GM19372 (cell line): ENCODE results near the gene BCAS3.

ENCODE experiments used
- ATAC-seq: cut with Tn5 transposase; IDR thresholded peaks from one replicate; pipeline ENCODE4 v1.9.1; 2021; ENCODE audit warnings: mild to moderate bottlenecking, low read depth, moderate library complexity; ENCODE audit not compliant: unreplicated experiment

BCAS3 gene

DNA sequence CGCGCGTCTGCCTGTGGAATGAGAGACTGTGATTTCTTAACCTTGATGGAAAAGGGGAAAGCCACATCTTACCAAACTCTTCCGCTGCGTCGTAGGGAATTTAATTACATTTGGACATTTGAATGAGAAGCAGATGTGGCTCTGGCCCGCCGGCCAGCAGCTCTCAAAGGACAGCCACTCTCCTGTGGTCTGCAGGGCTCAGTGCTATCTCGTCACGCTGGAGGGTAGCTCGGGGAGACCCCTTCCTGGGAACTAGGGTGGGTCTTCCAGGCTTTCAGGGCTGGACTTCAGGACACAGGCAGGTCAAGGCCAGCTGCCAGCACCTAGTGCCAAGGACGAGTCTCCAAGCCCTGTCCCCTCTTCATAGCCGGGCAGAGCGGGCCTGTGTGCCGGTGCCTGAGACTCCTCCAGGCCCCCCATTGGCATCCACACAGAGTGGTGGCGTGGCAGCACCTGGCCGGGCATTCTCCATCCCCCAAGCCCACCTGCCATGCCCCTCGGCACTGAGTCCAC lies 706.1 kb downstream of the BCAS3 start:
- ATAC-seq: no peak

DNA sequence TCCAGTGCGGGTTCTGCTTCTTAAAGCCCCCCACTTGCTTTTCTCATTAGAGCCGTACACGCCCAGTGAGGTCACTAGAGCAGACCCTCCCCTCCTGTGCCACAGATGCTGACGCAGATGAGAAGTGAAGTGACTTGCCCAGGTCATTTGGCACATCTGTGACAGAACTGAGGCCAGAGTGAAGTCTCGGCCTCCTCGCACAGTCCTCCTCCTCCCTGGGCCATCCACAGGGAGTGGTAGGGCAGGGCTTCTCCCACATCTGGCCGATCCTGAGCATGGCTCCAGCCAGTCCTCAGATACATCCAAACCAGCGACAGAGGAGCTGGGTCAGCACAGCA lies 706.7 kb downstream of the BCAS3 start:
- no peak for ATAC-seq

DNA sequence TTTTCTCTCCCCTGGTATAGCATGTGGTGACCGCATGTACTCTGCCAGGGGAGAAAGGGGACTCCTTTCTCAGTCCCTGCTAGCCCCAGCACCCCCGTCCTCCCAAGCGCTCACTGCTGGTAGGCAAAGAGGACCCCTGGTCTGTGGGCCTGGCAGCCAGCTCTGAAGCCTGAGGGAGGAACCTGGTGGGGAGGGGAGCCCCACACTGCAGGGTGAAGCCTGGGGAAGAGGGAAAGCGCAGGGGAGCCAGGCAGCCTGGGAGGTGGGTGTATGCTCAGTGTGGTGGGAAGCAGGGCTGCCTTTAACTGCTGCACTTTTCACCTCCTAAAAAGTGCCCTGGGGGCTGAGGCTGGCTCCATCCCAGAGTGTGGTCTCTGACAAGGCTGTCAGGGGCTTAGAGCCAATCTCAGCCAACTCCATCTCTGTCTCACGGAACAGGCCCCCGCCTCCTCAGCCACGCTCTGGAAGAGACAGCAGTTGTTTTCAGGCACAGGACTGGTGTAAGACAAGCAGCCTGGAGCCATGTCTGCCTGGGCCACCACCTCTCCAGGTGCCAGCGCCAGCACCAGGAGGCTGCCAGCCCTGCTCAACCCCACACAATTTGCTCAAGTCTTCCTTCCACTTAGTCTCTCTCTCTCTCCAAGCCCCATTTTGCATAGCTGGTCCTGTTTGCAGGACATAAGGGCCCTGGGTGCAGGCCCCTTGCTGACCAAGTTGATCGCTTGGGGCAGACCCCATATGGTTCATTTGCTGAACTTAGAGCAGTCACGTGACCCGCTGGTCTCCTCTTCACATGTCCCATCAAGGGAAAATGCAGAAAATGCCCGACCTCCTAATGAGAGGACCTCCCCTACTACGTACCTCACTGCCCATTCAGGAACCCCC lies 707.3 kb downstream of the BCAS3 start:
- no peak for ATAC-seq

DNA sequence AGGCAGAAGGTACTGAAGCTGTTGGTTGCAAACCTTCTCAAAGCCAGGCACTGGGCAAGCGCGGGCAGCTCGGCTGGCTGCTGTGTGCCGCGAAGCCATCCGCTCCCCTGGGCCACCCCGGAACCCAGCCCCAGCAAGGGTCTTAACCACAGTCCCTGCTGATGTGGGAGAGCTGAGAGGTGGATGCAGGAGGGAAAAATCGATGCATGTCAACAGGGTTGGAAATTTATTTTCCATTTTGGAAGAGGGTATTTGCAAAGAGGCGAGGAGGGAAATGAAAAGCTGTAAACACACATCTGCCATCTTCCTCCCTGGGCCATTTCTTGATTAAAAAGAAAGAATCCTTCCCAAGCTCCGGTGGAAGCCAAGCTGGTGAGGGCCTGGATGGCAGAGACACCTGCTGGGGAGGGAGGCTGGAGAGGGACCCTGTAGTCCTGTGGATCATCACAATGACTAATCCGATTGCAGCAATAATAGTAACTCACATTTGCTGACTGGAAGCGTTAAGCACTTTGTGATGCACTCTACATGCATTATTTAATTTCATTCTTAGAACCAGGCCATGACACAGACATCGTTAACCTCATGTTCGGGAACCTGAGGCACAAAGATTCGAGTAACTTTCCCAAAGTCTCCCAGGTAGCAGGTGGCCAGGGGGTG lies 708.1 kb downstream of the BCAS3 start:
- ATAC-seq: no peak

DNA sequence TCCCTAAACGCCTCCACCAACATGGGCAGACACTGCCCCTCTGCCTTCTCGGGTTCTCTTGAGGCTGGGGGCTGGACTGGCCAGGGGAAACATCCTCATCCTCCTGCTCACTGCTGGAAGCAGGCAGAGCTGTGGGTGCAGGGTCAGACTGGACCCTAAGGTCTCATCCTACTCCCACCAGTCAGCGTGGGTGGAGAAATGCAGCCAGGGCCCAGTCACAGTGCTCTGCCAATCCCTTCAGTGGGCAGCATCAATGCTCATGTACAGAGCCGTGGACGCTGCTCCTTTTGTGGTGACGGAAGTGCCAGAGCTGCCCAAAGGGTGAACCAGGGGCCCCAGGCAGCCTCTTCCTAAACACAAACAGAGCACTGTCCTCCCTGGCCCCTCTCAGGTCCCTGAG lies 708.6 kb downstream of the BCAS3 start:
- no peak for ATAC-seq

DNA sequence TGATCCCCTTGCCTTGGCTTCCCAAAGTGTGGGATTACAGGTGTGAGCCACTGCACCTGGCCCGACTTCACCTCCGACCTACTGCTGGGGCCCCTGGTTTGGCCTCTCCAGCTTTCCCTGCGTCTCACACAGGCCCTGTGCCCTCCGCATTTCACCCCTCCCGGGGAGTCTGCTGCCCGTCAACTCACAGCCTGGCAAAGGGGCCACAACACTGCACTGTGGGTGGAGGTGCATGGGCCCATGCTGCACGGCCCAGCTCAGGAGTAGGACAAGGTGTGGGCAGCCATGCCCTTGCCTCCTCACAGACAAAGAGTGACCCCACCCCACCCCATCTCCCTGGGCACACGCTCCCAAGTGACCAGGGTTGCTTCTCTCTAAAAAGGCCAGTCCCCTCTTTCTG lies 709.4 kb downstream of the BCAS3 start:
- ATAC-seq: no peak

DNA sequence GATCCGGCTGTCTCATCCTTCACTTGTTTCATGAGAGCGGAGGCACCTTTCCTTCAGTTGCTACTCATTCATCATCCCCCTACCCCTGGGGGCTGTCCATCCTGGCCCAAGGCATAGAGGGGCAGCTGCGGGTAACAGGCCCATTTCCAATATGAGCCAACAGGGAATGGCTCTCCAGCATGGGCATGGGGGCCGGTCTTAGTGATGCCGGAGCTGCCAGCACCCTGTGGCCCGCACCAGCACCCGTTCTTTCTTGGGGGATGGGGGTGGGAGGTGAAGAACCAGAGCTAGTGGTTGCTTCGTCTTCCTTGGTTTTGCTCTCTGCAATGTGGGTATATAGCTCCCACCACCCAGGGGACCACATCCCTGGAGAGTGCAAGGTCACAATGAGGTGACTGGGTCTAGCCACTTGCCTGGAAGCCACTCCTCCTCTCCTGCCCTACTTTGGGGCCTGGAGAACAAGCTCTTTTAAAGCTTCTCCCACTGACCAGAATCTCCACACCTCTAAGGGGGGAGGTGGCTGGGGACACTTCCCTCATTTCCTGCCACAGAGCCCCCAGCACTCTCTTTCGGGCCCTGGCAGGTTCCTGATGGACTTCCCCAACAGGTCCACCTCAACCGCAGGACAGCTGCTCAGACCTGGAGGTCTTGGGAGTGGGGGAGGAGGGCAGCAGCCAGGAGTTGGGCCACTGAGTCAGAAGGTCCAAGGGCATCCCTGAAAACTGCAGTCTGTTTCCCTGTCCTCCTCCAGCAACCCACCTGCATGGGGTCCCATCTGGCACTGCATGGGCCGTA lies 710.1 kb downstream of the BCAS3 start:
- no peak for ATAC-seq

DNA sequence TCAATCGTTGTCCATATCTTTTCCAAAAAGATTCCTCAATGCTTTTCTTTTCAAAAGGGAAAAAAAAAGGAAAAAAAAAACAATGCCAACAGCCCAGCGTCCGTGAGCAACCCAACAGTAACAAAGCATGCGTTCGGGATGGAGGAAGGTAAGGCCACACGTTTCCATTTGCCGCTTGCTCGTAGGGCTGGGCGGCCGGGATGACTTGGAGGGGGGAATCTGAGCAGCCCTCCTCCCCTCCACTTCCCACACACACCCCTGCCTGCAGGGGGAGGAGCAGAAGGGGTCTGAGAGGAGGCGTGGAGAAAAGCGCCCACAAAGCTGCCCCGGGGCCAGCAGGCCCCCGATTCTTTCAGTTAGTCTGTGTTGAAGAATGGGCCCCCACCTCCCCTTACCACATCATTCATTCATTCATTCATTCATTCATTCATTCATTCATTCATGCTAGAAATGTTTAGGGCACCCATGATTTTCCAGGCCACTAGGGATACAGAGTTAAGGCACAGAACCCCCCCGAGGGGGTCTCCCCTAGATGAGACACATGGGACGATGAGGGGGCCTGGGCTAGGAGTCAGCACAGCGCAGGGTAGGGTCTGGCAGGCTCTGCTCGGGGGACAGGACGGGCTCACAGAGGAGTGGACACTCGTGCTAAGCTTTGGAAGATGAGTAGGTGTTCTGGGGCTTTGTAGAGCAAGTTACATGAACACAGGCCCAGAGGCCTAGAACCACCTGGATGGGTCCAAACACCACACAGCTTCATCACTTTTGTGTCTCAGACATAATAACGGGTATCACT lies 711.1 kb downstream of the BCAS3 start:
- ATAC-seq: no peak

DNA sequence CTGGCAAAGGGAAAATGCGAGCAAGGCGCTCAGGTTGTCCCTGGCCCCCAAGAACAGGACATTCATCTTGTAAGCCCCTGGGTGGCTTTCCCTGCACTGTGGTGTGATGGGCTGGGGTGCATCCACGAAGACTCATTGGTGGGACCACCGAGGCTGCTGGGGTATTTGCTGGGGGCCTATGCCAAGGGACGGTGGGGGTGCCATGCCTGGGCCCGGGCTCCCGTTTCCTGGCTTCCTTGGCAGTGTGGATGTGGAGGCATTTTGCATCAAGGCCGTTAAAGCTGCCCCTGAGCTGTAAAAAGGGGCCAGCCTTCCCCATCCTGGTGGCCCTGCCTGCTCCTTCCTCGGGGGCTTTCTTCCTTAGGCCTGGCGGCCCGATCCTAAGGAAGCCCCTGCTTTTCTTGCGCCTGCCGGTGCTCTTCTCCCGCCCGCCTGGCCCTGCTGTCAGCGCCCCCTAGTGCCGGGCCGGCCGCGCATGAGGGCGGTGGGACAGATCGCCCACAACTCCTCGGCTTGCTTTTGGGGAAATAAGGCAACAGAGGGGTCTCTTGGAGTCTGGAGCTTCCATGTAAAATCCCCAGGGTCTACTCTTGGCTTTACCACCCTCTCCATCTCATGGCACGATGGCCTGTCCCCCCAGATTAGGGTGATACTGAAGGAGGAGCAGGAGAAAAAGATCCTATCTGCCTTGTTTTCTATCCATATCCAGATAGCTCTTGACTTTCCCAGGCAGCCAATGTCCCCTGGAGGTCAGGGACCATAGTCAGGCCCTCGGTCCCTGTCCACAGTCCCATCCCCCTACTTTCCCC lies 712.2 kb downstream of the BCAS3 start:
- ATAC-seq: no peak

DNA sequence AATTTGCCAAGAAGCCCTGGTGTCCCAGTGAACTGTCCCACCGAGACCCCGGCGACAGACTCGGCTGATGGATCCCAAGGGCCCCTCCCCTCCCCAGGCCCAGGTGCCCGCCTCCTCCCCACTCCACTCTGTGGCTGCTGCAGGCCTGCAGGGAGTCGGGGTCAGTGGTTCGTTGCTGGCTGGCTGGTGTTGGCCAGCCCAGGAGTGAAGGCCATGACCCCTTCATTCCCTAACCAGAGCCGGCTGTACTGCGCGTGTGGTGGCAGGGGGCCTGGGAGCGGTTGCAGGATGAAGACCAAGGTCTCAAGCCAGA lies 712.8 kb downstream of the BCAS3 start:
- ATAC-seq: no peak

DNA sequence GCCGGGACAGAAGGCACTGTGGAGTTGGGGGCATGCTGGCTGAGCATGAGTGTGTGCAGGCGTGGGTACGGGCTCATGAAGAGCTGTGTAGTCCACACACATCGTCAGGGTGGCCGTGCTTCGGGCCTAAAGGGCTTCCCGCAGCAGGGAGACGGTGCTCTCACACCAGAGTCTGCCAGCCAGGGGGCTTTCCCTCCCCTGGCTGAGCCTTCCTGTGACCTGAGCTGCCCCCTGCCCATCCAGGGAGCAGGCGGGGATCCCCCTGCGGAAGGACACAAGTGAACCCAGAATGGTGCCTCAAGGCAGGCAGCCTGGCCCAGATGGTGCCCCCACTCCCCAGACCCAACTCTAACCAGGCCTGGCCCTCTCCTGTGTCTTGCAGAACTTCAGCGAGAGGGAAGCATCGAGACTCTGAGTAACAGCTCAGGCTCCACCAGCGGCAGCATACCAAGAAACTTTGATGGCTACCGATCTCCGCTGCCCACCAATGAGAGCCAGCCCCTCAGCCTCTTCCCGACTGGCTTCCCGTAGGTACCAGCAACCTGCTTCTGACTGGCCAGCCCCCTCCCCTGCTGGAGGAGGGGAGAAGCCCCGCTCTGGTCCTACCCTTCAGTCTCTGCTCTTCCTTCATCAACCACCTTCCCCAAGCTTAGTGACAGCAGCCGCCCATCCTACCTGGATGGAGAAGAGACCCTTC lies 714.1 kb downstream of the BCAS3 start:
- no peak for ATAC-seq

DNA sequence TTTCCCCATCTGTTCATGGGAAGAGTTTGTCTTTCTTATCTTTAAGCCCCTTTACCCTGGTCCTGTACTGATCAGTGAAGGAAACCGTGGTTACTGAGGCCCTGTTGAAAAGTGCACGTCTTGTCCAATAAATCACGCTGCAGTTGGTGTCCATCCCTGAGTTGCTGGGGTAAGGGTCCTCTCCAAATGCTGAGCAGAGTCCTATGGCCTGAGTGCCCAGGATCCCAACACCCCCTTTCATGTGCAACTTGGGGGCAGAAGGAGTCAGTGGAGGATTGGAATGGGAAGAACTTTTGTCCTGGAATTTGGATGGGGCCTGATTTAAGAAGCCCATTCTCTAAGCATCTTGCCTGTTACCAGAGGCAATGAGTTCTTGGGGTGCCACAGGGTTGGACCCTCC lies 715.0 kb downstream of the BCAS3 start:
- ATAC-seq: no peak

DNA sequence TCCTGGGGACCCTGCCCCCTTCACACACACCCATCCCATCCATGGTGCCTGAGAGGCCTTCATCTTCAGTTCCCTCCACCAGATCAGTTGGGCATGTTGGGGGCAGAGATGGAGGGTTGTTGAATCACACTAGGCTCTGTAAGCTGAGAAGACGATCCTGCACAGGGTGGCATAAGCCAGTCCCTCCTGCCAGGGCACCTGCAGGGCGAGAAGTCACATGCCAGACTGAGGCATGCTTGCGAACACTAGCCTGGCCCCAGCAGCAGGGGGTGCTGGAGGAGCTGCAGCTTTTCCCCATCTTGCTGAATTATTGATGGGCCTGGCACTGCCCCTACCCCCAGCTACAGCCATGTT lies 715.9 kb downstream of the BCAS3 start:
- no peak for ATAC-seq

DNA sequence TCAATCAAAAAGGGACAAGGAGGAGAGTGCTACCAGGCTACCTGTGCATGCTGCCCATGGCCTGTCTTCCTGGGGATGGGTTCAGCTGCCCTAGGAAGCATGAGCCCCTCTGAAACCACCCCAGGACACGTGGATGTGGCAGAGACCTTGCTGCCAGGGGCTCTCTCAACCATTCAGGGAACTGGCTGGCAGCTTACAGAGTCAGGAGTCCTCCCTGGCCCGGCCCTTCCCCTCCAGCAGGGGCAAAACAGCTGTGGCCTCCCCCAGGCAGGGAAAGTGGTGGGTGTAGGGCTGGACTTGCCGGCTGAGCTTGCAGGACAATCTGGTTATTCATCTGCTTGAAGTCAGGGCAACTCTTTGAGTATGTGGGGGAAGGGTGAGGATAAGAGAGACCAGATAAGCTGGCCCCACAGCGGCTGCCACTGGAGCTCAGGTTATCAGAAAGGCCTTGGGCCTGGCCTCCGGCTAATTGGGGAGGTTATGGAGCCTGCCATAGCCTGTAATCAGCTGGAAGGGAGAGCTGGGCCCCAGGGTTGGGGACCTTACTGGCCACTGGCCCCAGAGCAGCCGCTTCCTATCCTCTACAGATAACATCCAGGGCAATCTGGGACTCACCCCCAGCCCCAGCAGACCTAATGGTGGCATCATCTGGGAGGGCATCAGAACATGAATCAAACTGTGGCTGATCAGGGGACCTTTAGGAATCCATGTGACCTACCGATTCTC lies 716.4 kb downstream of the BCAS3 start:
- ATAC-seq: no peak

DNA sequence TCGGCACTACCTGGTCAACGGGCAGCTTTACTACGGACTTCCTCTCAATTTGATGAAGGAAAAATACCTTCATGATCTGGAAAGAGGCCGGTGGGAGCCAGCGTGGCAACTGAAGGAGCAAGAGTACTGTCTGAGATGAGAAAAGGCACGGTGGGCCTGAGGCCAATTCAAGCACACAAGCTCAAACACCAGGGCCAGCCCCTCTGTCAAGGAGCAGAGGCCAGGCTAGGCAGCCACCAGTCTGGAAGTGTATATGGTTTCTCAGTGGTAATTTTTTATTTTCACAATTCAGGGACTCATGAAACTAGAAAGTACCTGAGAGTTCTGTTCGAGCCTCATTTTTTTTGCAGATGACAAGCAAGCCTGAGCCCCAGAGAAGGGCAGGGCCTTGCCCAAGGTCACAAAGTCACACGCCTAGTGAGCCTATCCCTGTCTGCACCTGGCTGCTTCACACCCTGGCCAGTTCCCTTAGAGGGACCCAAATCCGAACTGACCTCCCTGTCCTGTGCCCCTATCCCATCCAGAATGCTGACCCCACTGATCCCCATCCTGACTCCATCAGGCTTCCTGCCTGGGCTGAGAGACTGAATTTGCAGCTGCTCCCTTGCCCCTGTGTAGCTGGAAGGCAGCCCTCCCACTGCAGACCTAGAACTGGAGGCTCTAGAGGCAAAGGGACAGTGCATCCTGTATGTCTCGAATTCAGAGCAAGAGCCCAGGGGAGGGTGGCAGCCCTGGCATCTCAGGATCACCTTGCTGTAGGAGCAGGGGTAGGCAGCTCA lies 717.2 kb downstream of the BCAS3 start:
- ATAC-seq: no peak

DNA sequence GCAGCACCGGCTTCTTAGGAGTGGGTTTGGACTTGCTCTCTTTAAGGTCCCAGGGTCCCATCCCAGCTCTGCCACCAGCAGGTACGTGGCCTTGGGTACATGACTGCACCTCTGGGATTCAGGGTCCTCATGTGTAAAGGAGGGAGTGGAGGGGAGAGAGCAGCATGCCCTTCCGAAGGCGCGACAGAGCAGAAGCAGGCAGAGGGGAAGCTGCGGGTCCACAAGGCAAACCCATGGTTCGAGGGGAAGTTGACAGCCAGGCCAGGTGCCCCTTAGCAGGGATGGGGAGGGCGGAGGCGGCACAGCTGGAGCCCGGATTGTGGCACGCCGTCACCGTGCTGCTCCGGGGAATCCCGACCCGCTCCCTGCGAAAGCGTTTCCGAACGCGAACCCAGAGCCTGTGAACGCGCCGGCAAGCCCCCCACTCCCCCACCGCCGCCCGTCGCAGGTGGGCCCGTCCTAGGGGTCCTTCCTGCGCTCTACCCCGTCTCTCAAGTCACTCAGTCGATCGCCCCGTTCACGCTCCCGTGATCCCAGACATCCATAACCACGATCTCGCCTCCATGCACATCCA lies 717.8 kb downstream of the BCAS3 start:
- ATAC-seq: no peak

DNA sequence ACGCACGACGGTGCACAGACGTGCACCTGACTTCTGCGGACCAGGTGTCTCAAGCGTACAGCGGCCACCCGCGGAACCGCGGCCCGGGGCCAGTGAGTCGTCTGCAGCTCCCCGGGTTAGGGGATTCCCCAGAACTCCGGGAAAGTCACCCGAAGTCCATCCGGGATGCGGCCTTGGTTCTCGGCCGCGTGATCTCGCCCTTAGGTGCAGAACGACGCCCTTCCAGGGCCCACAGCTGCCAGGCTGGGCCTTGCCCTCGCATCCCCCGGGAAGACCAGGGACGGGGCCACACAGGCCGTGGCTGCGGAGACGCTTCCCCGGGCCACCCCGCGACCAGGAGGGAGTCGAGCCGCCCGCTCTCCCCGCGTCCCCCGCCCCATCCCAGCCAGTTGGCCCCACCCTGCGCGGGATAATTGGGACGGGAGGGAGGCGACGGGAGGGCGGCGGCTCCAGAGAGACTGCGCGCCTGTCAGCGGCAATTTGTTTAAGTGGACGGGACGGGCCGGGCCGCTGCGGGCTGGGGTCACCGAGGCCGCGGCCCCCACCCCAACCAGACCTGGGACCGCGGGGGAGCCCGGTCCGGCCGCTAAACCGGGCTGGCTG lies 718.4 kb downstream of the BCAS3 start:
- no peak for ATAC-seq
